CD4-positive, alpha-beta T cell treated with Interleukin-12 subunit alpha and Interleukin-12 subunit beta, for 1 hour (primary cell): ENCODE results near the gene CST6.

Experiments
- DNase-seq: peaks from one replicate; pipeline ENCODE4 v3.0.0-alpha.2; 2020

Gene CST6

DNA sequence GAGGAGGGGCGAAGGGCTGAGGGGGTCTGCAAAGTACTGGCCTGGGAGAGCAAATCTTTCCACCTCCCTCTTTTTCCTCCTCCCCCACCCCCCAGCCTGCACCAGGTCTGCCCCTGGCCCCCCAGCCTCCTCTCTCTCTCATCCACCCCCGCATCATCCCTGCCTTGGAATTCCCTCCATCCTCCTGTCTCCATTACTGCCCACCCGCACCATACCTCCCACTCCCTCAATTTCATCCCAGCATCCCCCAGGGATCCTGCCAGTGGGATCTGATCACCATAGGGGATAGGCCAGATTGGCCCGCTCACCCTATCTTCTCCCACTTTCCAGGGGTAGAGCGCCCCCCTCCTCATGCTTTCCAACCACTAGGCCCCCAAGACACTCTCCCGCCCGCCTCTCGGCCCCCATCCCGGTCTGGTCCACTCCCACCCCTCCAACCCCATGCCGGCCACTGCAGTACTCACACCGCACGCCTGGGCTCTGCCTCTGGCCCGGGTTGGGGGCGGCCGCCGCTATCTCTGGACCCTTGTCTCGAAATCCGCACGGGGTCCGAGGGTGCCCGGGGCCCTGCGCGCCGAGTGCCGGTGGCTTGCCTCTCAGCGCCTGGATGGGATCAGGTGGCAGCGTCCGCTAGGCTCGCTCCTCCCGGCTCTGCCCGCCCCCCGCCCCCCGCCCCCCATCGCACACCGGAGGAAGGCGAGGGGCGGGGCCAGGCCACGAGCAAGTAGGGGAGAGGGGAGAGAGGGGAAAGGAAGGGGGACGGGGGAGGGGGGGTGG lies 36.9 kb downstream of the CST6 start, which contains the start of gene GAL3ST3:
GAL3ST3 (minus strand) TSS at position 615 of the 777 bp plus-strand sequence. CDS start 3,746 bp downstream, outside the sequence.
- DNase-seq = no peak

GRCh38 chr11:66050581-66051231 lies 38.9 kb downstream of the CST6 start:
- no peak for DNase-seq

GRCh38 chr11:66051371-66051765 lies 39.6 kb downstream of the CST6 start:
- no peak for DNase-seq

DNA sequence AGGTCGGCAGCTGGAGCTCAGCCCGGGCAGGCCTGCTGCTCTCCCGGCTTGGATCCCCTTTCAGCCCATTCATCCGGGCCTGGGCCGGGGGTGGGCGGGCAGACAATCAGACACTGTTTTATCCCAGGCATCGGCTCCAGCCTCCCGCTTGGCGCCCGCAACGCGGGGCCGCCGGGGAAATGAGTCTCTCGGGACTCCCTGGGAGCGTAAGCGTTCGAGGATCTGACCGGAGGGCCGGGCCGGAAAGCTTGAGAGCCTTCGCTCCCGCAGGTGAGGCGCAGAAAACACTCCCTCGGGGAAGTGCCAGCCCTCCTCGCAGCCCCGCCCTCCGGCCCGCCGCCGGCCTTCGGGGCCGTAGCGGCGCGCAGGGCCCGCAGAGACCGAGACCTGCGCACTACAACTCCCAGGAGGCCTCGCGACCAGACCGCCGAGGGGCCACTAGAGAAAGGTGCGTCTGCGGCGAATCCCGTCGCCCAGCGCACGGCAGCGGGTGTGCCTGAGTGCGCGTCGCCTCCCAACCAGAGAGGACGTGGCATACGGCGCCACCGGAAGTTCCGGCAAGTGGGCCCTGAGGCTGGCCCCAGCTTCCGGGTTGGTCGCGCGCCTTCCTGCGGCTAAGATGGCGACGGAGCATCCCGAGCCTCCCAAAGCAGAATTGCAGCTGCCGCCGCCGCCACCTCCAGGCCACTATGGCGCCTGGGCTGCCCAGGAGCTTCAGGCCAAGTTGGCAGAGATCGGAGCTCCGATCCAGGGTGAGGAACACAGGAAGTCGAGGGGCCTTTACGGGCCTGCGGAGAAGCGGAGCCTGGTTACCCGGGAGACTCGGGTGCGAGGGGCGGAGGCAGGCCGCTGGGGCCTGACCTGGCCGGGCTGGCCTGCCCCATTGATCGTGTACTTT lies 40.2 kb downstream of the CST6 start, which contains the start of gene SF3B2:
SF3B2 (plus strand) TSS at position 599 of the 898 bp plus-strand sequence; CDS start at position 620, 21 bp downstream.
- peak; percentile 97 for DNase-seq

DNA sequence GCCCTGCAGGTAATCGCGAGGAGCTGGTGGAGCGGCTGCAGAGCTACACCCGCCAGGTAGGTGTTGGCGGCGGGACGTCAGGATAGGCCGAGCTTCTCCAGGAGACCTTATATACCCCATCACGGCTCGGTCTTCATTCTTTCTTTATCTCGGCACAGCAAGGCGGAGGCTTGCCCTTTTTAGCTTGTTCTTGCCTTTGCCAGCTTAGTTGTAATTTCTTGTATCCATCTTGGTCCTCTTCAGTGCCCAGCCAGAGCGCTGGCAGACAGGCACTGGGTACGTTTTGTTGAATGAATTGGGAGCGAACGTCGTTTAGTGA lies 40.8 kb downstream of the CST6 start:
- DNase-seq = no peak

- no peak for DNase-seq
Measured at GRCh38 chr11:66055021-66055420, 43.2 kb downstream of the CST6 start.

- DNase-seq = no peak
Measured at GRCh38 chr11:66056501-66056900, 44.7 kb downstream of the CST6 start.

GRCh38 chr11:66059966-66060680 lies 48.3 kb downstream of the CST6 start:
- no peak for DNase-seq

DNA sequence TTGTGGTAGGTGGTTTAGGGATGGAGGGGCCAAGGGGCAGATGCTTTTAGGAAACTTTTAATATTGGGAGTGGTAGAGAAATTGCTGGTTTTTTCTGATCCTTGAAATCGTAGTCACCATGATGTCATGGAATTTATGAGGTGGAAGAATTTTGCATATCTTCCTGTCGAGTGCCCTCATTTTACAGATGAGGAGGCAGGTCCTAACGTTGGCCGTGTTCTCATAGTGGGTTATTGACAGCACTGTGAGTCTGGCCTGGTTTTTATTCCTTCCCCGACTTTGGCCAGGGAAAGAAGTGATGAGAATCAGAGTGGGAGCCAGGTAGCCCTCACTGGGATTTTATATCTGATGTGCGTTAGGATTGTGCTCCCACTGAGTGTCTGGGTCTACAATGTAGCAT lies 49.5 kb downstream of the CST6 start:
- no peak for DNase-seq

DNA sequence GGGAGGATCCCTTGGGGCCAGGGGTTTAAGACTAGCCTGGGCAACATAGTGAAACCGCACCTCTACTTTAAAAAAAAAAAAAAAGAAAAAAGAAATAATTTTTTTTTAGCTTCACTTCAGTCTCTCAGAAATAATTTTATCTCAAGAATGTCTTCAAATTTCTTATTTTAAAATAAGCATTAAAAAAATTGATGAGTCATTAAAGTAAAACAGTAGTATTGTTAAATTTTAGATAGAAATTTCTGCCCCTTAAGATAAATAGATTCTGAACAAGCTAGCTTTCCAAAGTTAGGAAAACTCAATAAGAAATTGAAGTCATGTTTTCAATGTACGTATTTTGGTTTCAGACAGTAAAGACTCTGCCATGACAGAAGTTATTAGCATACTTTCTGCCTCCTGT lies 50.6 kb downstream of the CST6 start:
- DNase-seq = no peak
